K562 (cell line): ENCODE results near the gene EIF5B. TPM values are rescaled to one million over a fixed set of nuclear protein-coding genes. Genes with fewer than 3 reads are reported as not detected.

Experiments
- CREB3L1 ChIP-seq: fragments of 450-650 bp; IDR thresholded peaks from 2 replicates; pipeline ENCODE4 v1.6.1; 2014; ENCODE audit warnings: low read depth, mild to moderate bottlenecking, moderate library complexity, borderline replicate concordance
- CTCFL ChIP-seq: IDR thresholded peaks from 2 replicates; pipeline ENCODE4 v1.6.1; 2011; ENCODE audit warnings: borderline replicate concordance, low read depth, mild to moderate bottlenecking, moderate library complexity, low read length; ENCODE audit not compliant: insufficient read depth, poor library complexity, severe bottlenecking
- FOXA3 ChIP-seq, 2 experiments: fragments of 450-650 bp in 1 of 2; sonication (generic) in 1 of 2; formaldehyde crosslinking; IDR thresholded peaks in 1 of 2; conservative IDR thresholded peaks in 1 of 2; 2 replicates each; pipeline versions ENCODE4 v1.4.0 to v1.8.0; 2020 to 2022; ENCODE audit warnings: mild to moderate bottlenecking in 2 of 2, missing genetic modification reagents in 1 of 2
- ILF3 ChIP-seq: fragments of 450-650 bp; IDR thresholded peaks from 2 replicates; pipeline ENCODE4 v1.6.1; 2018; ENCODE audit warnings: antibody characterized with exemption, mild to moderate bottlenecking, moderate library complexity, borderline replicate concordance
- MTA3 ChIP-seq: fragments of 450-650 bp; formaldehyde crosslinking; IDR thresholded peaks from 2 replicates; pipeline ENCODE4 v1.6.1; 2017; ENCODE audit warnings: mild to moderate bottlenecking, borderline replicate concordance
- MTF1 ChIP-seq: fragments of 250-450 bp; sonication (Bioruptor Pico); IDR thresholded peaks from 2 replicates; pipeline ENCODE4 v1.9.0; 2021; ENCODE audit warnings: moderate library complexity, mild to moderate bottlenecking, inconsistent platforms, borderline replicate concordance
- NFRKB ChIP-seq: fragments of 450-650 bp; IDR thresholded peaks from 2 replicates; pipeline ENCODE4 v1.6.1; 2016; ENCODE audit warnings: low read depth
- NR2C2 ChIP-seq, 2 experiments: fragments of 200-800 bp in 1 of 2; sonication (Bioruptor generic) in 1 of 2; sonication (generic) in 1 of 2; formaldehyde crosslinking in 1 of 2; IDR thresholded peaks; 2 replicates each; pipeline versions ENCODE4 v1.6.1 to v1.8.0; 2016 to 2022; ENCODE audit warnings: mild to moderate bottlenecking in 1 of 2, missing compliant biosample characterization in 1 of 2, missing genetic modification characterization in 1 of 2, missing genetic modification reagents in 1 of 2
- RB1 ChIP-seq: fragments of 450-650 bp; IDR thresholded peaks from 2 replicates; pipeline ENCODE4 v1.6.1; 2017; ENCODE audit warnings: low read depth, mild to moderate bottlenecking
- SNIP1 ChIP-seq: fragments of 450-650 bp; IDR thresholded peaks from 2 replicates; pipeline ENCODE4 v1.7.1; 2017; ENCODE audit warnings: low read depth, mild to moderate bottlenecking
- ZNF347 ChIP-seq: fragments of 450-650 bp; formaldehyde crosslinking; IDR thresholded peaks from 2 replicates; pipeline ENCODE4 v1.4.0; 2020; ENCODE audit warnings: low read depth, mild to moderate bottlenecking, moderate library complexity
- ZNF583 ChIP-seq: fragments of 250-450 bp; sonication (Bioruptor Pico); IDR thresholded peaks from 2 replicates; pipeline ENCODE4 v1.4.0; 2020
- polyA plus RNA-seq, 8 experiments: library from polyadenylated mRNA; depleted of rRNA in 4 of 8; stranded (reverse) in 5 of 8; unstranded in 3 of 8; fragments of >200 nt; fragmentation: Nextera tagmentation in 2 of 8; fragmentation: Illumina TruSeq in 1 of 8; extraction: Ambion mirVana in 2 of 8; extraction: Trizol in 1 of 8; gene quantifications; 2 replicates each; pipeline versions ENCODE4 v1.2.1 to v1.2.3, GENCODE V29; 2011 to 2014; ENCODE audit warnings: inconsistent platforms in 1 of 8, missing spikeins in 1 of 8
- total RNA-seq, 7 experiments: library from RNA; depleted of rRNA in 6 of 7; stranded (reverse); fragments of >200 nt in 6 of 7; fragmentation: Illumina TruSeq in 2 of 7; extraction: Trizol in 2 of 7; gene quantifications; 2 replicates each; pipeline versions ENCODE4 v1.2.1 to v1.2.3, GENCODE V29; 2011 to 2021; ENCODE audit warnings: low replicate concordance in 1 of 7
- TF ChIP-seq, protein P1 (sequence below), 2 experiments: fragments of 450-650 bp in 1 of 2; sonication (generic) in 1 of 2; formaldehyde crosslinking in 1 of 2; IDR thresholded peaks in 1 of 2; conservative IDR thresholded peaks in 1 of 2; 2 replicates each; pipeline versions ENCODE4 v1.6.1 to v1.8.1; 2016 to 2023; ENCODE audit warnings: mild to moderate bottlenecking in 2 of 2, moderate library complexity in 2 of 2, inconsistent platforms in 1 of 2, missing genetic modification reagents in 1 of 2
- TF ChIP-seq, protein P2 (sequence below): sonication (generic); formaldehyde crosslinking; IDR thresholded peaks from 2 replicates; pipeline ENCODE4 v1.8.0; 2022; ENCODE audit warnings: mild to moderate bottlenecking, missing genetic modification reagents
- TF ChIP-seq, protein P3 (sequence below): fragments of 450-650 bp; IDR thresholded peaks from 2 replicates; pipeline ENCODE4 v1.7.1; 2018; ENCODE audit warnings: mild to moderate bottlenecking, low read depth; ENCODE audit not compliant: partially characterized antibody

Gene EIF5B
- total and polyA plus RNA-seq, 9 of the 15 experiments (the other 6 are each of a cell fraction or from before 2014, with no cell fraction given) = 26.5 to 143 (median 47.7) TPM

DNA sequence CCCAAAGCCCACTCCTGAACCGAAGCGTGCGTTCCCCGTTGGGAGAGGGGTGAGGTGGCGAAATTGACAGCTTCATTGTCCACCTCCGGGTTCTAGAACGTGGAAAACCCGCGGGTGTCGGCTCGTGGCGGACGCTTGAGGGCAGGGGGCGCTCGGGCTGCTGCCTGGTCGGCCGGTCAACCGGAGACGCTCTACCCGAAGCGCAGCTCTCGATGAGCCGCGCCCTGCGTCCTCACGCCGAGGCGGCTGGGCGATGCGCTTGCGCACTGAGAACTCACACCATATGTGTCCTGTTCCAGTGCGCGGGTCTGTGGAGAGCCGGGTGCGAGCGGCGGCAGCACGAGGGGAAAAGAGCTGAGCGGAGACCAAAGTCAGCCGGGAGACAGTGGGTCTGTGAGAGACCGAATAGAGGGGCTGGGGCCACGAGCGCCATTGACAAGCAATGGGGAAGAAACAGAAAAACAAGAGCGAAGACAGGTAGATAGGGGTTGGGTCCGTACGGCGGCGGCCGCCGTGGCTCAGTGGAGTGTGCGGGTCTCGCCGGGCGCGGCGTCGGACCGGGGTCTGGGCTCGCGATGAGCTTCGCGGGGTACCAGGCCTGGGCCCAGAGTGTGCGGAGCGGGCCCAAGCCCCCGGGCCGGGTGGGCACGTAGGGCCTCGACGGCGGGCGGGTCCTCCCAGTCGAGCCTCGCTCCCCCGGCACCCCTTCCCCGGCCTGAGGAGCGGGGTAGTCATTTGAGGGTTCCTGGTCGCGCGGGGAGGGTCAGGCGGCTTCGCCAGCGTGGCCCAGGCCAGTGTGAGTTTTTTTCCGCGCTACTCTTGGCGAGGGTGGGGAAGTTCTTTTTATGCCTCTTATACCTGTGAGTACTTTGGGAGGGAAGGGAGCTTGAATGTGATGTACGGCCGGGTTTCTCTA, at the start of gene EIF5B (continued):
- TF ChIP-seq ZNF347 (CRISPR knock-in tag) (no peak), MTF1 (no peak), SNIP1 (peak; percentile 87), RB1 (peak; percentile 82; the same call in 1 of the 2 replicates), ILF3 (no peak), FOXA3 (CRISPR knock-in tag; conservative IDR thresholded peaks at IDR 0.05 in 1 of 2, IDR thresholded peaks at IDR 0.05 in 1 of 2) (no peak), MTA3 (peak; percentile 70; the same call in 1 of the 2 replicates), CTCFL (peak; percentile 96), NR2C2 (CRISPR knock-in tag; IDR thresholded peaks at IDR 0.05) (0 out of 2 replicates have a peak, but pooled peaks have one; percentile 30), NR2C2 (tag; IDR thresholded peaks at IDR 0.05) (0 out of 2 replicates have a peak, but pooled peaks have one; percentile 15), NFRKB (no peak), ZNF583 (CRISPR knock-in tag) (peak; percentile 70; the same call in 1 of the 2 replicates), CREB3L1 (peak; percentile 97; the same call in 1 of the 2 replicates)
- TF ChIP-seq, protein P1, sequence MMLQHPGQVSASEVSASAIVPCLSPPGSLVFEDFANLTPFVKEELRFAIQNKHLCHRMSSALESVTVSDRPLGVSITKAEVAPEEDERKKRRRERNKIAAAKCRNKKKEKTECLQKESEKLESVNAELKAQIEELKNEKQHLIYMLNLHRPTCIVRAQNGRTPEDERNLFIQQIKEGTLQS (IDR thresholded peaks at IDR 0.05) = no peak
- TF ChIP-seq, protein P1 (CRISPR knock-in tag; conservative IDR thresholded peaks at IDR 0.05) = peak; percentile 73; the same call in 1 of the 2 replicates
- TF ChIP-seq, protein P2, sequence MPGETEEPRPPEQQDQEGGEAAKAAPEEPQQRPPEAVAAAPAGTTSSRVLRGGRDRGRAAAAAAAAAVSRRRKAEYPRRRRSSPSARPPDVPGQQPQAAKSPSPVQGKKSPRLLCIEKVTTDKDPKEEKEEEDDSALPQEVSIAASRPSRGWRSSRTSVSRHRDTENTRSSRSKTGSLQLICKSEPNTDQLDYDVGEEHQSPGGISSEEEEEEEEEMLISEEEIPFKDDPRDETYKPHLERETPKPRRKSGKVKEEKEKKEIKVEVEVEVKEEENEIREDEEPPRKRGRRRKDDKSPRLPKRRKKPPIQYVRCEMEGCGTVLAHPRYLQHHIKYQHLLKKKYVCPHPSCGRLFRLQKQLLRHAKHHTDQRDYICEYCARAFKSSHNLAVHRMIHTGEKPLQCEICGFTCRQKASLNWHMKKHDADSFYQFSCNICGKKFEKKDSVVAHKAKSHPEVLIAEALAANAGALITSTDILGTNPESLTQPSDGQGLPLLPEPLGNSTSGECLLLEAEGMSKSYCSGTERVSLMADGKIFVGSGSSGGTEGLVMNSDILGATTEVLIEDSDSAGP (CRISPR knock-in tag) = no peak
- TF ChIP-seq, protein P3, sequence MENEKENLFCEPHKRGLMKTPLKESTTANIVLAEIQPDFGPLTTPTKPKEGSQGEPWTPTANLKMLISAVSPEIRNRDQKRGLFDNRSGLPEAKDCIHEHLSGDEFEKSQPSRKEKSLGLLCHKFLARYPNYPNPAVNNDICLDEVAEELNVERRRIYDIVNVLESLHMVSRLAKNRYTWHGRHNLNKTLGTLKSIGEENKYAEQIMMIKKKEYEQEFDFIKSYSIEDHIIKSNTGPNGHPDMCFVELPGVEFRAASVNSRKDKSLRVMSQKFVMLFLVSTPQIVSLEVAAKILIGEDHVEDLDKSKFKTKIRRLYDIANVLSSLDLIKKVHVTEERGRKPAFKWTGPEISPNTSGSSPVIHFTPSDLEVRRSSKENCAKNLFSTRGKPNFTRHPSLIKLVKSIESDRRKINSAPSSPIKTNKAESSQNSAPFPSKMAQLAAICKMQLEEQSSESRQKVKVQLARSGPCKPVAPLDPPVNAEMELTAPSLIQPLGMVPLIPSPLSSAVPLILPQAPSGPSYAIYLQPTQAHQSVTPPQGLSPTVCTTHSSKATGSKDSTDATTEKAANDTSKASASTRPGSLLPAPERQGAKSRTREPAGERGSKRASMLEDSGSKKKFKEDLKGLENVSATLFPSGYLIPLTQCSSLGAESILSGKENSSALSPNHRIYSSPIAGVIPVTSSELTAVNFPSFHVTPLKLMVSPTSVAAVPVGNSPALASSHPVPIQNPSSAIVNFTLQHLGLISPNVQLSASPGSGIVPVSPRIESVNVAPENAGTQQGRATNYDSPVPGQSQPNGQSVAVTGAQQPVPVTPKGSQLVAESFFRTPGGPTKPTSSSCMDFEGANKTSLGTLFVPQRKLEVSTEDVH = peak; percentile 40
